Measurements from ENCODE around the gene DCTN3.

The DCTN3 gene

GRCh38 chr9:34624475-34625185 lies 4.3 kb upstream of the DCTN3 start:
- DNase-seq (ENCODE audit: low read depth in 2 of 3, low spot score in 1 of 3), result no peak

- no peak for DNase-seq (ENCODE audit: low read depth in 2 of 3, low spot score in 1 of 3)
Observed at GRCh38 chr9:34623374-34624235, 3.3 kb upstream of the DCTN3 start.

GRCh38 chr9:34615132-34615531 lies 5.2 kb downstream of the DCTN3 start:
- DNase-seq (ENCODE audit: low read depth in 2 of 3, low spot score in 1 of 3), result no peak

GRCh38 chr9:34612788-34613390 lies 7.4 kb downstream of the DCTN3 start:
- DNase-seq (ENCODE audit: low read depth in 2 of 3, low spot score in 1 of 3), result peak in 2 of 3 donors; percentile 60 to 72

- peak; percentile 64 to 76 (median 66) for DNase-seq (ENCODE audit: low read depth in 2 of 3, low spot score in 1 of 3)
Observed at GRCh38 chr9:34611811-34612787, 8.2 kb downstream of the DCTN3 start, which contains the start of gene RPP25L. RPP25L (minus strand) TSS chr9:34612097; CDS start chr9:34611296, 801 bp downstream.

- no peak for DNase-seq (ENCODE audit: low read depth in 2 of 3, low spot score in 1 of 3)
Observed at GRCh38 chr9:34611251-34611810, 9.0 kb downstream of the DCTN3 start.

- DNase-seq (ENCODE audit: low read depth in 2 of 3, low spot score in 1 of 3), result no peak
Observed at GRCh38 chr9:34610434-34611206, 9.7 kb downstream of the DCTN3 start.

- DNase-seq (ENCODE audit: low read depth in 2 of 3, low spot score in 1 of 3), result no peak
Observed at GRCh38 chr9:34607331-34607730, 13.0 kb downstream of the DCTN3 start.

- no peak for DNase-seq (ENCODE audit: low read depth in 2 of 3, low spot score in 1 of 3)
Observed at GRCh38 chr9:34606905-34607304, 13.4 kb downstream of the DCTN3 start.

- DNase-seq (ENCODE audit: low read depth in 2 of 3, low spot score in 1 of 3), result no peak
Observed at GRCh38 chr9:34606190-34606589, 14.1 kb downstream of the DCTN3 start.

GRCh38 chr9:34603610-34604231 lies 16.6 kb downstream of the DCTN3 start:
- peak; percentile 67 to 86 (median 73) for DNase-seq (ENCODE audit: low read depth in 2 of 3, low spot score in 1 of 3)

GRCh38 chr9:34601937-34602573 lies 18.2 kb downstream of the DCTN3 start:
- DNase-seq (ENCODE audit: low read depth in 2 of 3, low spot score in 1 of 3), result no peak

- DNase-seq (ENCODE audit: low read depth in 2 of 3, low spot score in 1 of 3), result no peak
Observed at GRCh38 chr9:34600908-34601307, 19.4 kb downstream of the DCTN3 start.

GRCh38 chr9:34599546-34599945 lies 20.7 kb downstream of the DCTN3 start:
- no peak for DNase-seq (ENCODE audit: low read depth in 2 of 3, low spot score in 1 of 3)

GRCh38 chr9:34594177-34594576 lies 26.1 kb downstream of the DCTN3 start:
- no peak for DNase-seq (ENCODE audit: low read depth in 2 of 3, low spot score in 1 of 3)

GRCh38 chr9:34592895-34593601 lies 27.2 kb downstream of the DCTN3 start:
- DNase-seq (ENCODE audit: low read depth in 2 of 3, low spot score in 1 of 3), result no peak

- no peak for DNase-seq (ENCODE audit: low read depth in 2 of 3, low spot score in 1 of 3)
Observed at GRCh38 chr9:34591917-34592866, 28.1 kb downstream of the DCTN3 start.

Data from stimulated activated CD4-positive, alpha-beta T cell treated with anti-CD3 and anti-CD28 coated beads, Interleukin-12 subunit alpha, Interleukin-12 subunit beta, amount 100 ng/mL, for 48 hours (primary cell).